GM18526 (cell line): Measurements from ENCODE around the gene NEURL3.

Experiments used
- POLR2A ChIP-seq: IDR thresholded peaks from 3 replicates; pipeline ENCODE4 v1.6.1; 2011; ENCODE audit not compliant: insufficient read length; ENCODE audit errors: extremely low read depth

Gene NEURL3

GRCh38 chr2:96491860-96492497 is 13.2 kb downstream of the NEURL3 start:
- TF ChIP-seq POLR2A, result no peak

GRCh38 chr2:96489663-96490062 is 15.5 kb downstream of the NEURL3 start:
- no peak for TF ChIP-seq POLR2A

GRCh38 chr2:96489261-96489660 is 15.9 kb downstream of the NEURL3 start:
- no peak for TF ChIP-seq POLR2A

GRCh38 chr2:96486696-96487095 is 18.5 kb downstream of the NEURL3 start:
- no peak for TF ChIP-seq POLR2A

- peak; percentile 98 for TF ChIP-seq POLR2A
Observed at GRCh38 chr2:96485751-96486651, 19.2 kb downstream of the NEURL3 start.

GRCh38 chr2:96485350-96485749 is 19.8 kb downstream of the NEURL3 start:
- TF ChIP-seq POLR2A, result no peak

GRCh38 chr2:96484091-96484490 is 21.1 kb downstream of the NEURL3 start:
- TF ChIP-seq POLR2A, result no peak

GRCh38 chr2:96477458-96477857 is 27.7 kb downstream of the NEURL3 start:
- TF ChIP-seq POLR2A, result no peak

- no peak for TF ChIP-seq POLR2A
Observed at GRCh38 chr2:96471772-96472171, 33.4 kb downstream of the NEURL3 start.

- TF ChIP-seq POLR2A, result no peak
Observed at GRCh38 chr2:96470636-96471035, 34.5 kb downstream of the NEURL3 start.

GRCh38 chr2:96470109-96470508 is 35.0 kb downstream of the NEURL3 start:
- TF ChIP-seq POLR2A, result no peak

- no peak for TF ChIP-seq POLR2A
Observed at GRCh38 chr2:96468904-96469303, 36.3 kb downstream of the NEURL3 start.

GRCh38 chr2:96464651-96465050 is 40.5 kb downstream of the NEURL3 start:
- no peak for TF ChIP-seq POLR2A

GRCh38 chr2:96464061-96464460 is 41.1 kb downstream of the NEURL3 start:
- no peak for TF ChIP-seq POLR2A

- no peak for TF ChIP-seq POLR2A
Observed at GRCh38 chr2:96463119-96463518, 42.0 kb downstream of the NEURL3 start.

GRCh38 chr2:96452053-96452452 is 53.1 kb downstream of the NEURL3 start:
- no peak for TF ChIP-seq POLR2A
